H1 (cell line): ENCODE measurements around the gene RSU1. TPM values are rescaled to one million over a fixed set of nuclear protein-coding genes. Genes with fewer than 3 reads are reported as not detected.

Source experiments
- CTCF ChIA-PET: fragments of 300-600 bp; sonication (Branson Sonifier 250); formaldehyde crosslinking; loops from one replicate; lab custom pipeline; 2021; ENCODE audit not compliant: partially characterized antibody; lab: Charles Lee
- POLR2A ChIA-PET: fragments of 300-600 bp; sonication (Branson Sonifier 250); formaldehyde crosslinking; loops from one replicate; lab custom pipeline; 2021; ENCODE audit warnings: inconsistent platforms; ENCODE audit not compliant: partially characterized antibody; lab: Charles Lee
- DNase-seq, 2 experiments: peaks; one replicate each; pipeline versions ENCODE4 v3.0.0 to v3.0.0-alpha.2; 2010 to 2022; ENCODE audit warnings: low spot score in 2 of 2, low read depth in 1 of 2, mixed read lengths in 1 of 2
- FAIRE-seq: peaks from 2 replicates; lab custom pipeline; 2011; peaks lifted over from hg19 to GRCh38; lab: Jason Lieb, UNC
- H2AFZ ChIP-seq: 2 replicates; pipeline ENCODE4 v1.8.1; 2012; ENCODE audit warnings: low read length, inconsistent platforms
- H2AK5ac ChIP-seq: 2 replicates; pipeline ENCODE4 v1.6.1; 2013; ENCODE audit warnings: low read depth, low read length
- H2BK120ac ChIP-seq: replicated peaks from 2 replicates; pipeline ENCODE3; 2013; ENCODE audit warnings: low read depth, low read length, inconsistent platforms
- H2BK12ac ChIP-seq: 2 replicates; pipeline ENCODE4 v1.6.1; 2013; ENCODE audit warnings: low read depth, low read length
- H2BK15ac ChIP-seq: 2 replicates; pipeline ENCODE4 v1.6.1; 2013; ENCODE audit warnings: low read length
- H2BK20ac ChIP-seq: 2 replicates; pipeline ENCODE4 v1.6.1; 2013; ENCODE audit warnings: low read length
- H2BK5ac ChIP-seq: 2 replicates; pipeline ENCODE4 v1.6.1; 2013; ENCODE audit warnings: low read depth, low read length
- H3K14ac ChIP-seq: 2 replicates; pipeline ENCODE4 v1.6.1; 2013; ENCODE audit warnings: inconsistent platforms; ENCODE audit not compliant: insufficient read length
- H3K18ac ChIP-seq: 2 replicates; pipeline ENCODE4 v1.6.1; 2013; ENCODE audit warnings: low read length; ENCODE audit errors: extremely low read depth
- H3K23ac ChIP-seq: 2 replicates; pipeline ENCODE4 v1.6.1; 2013; ENCODE audit warnings: inconsistent platforms; ENCODE audit not compliant: insufficient read length
- H3K23me2 ChIP-seq: 2 replicates; pipeline ENCODE4 v1.6.1; 2013; ENCODE audit warnings: low read depth, low read length
- H3K27ac ChIP-seq: 2 replicates; pipeline ENCODE4 v1.6.1; 2011; ENCODE audit warnings: low read depth, low read length, inconsistent platforms
- H3K27me3 ChIP-seq, 4 experiments: replicated peaks in 1 of 4; 1 replicate in 1 of 4; 2 replicates in 3 of 4; pipeline versions ENCODE4 v1.6.1 to v1.8.1; 2011 to 2013; ENCODE audit warnings: low read length in 3 of 4, mild to moderate bottlenecking in 3 of 4, inconsistent platforms in 2 of 4, mixed read lengths in 2 of 4, moderate library complexity in 1 of 4; ENCODE audit not compliant: control insufficient read depth in 3 of 4, insufficient read depth in 3 of 4; ENCODE audit errors: extremely low read depth in 1 of 4
- H3K36me3 ChIP-seq, 4 experiments: 2 replicates each; pipeline versions ENCODE4 v1.6.1 to v1.8.1; 2011 to 2013; ENCODE audit warnings: mild to moderate bottlenecking in 4 of 4, low read length in 3 of 4, moderate library complexity in 2 of 4, control low read depth in 1 of 4, inconsistent platforms in 1 of 4; ENCODE audit not compliant: insufficient read depth in 4 of 4, control insufficient read depth in 2 of 4
- H3K4ac ChIP-seq: replicated peaks from 2 replicates; pipeline ENCODE3; 2013; ENCODE audit warnings: low read length, low read depth, mixed read lengths, inconsistent platforms; ENCODE audit not compliant: insufficient read length
- H3K4me1 ChIP-seq, 4 experiments: replicated peaks in 1 of 4; 1 replicate in 1 of 4; 2 replicates in 3 of 4; pipeline versions ENCODE4 v1.6.1 to v1.8.1; 2011 to 2013; ENCODE audit warnings: low read length in 3 of 4, inconsistent platforms in 2 of 4, mixed read lengths in 1 of 4; ENCODE audit not compliant: insufficient read depth in 4 of 4, control insufficient read depth in 3 of 4
- H3K4me2 ChIP-seq, 2 experiments: 2 replicates each; pipeline versions ENCODE4 v1.6.1 to v1.8.1; 2011 to 2013; ENCODE audit warnings: low read depth in 2 of 2, low read length in 2 of 2, control low read depth in 1 of 2, inconsistent platforms in 1 of 2, mild to moderate bottlenecking in 1 of 2; ENCODE audit not compliant: insufficient read depth in 1 of 2
- H3K4me3 ChIP-seq, 4 experiments: fragments of 200-600, 300-600 bp in 1 of 4; sonication (generic), shearing (Covaris generic), sonication (Bioruptor Twin) in 1 of 4; 2 replicates each; pipeline versions ENCODE4 v1.5.1 to v1.8.1; 2011 to 2016; ENCODE audit warnings: low read length in 4 of 4, low read depth in 3 of 4, control low read depth in 2 of 4, inconsistent platforms in 2 of 4, mild to moderate bottlenecking in 2 of 4, mixed read lengths in 1 of 4, moderate library complexity in 1 of 4; ENCODE audit not compliant: insufficient read depth in 2 of 4; ENCODE audit errors: extremely low read depth in 1 of 4
- H3K56ac ChIP-seq: replicated peaks from 2 replicates; pipeline ENCODE3; 2013; ENCODE audit warnings: low read depth, mild to moderate bottlenecking, mixed read lengths, low read length, inconsistent platforms; ENCODE audit not compliant: insufficient read length
- H3K79me1 ChIP-seq: 2 replicates; pipeline ENCODE4 v1.6.1; 2013; ENCODE audit warnings: low read depth, low read length, control low read depth
- H3K79me2 ChIP-seq, 2 experiments: 2 replicates each; pipeline versions ENCODE4 v1.6.1 to v1.8.1; 2012 to 2013; ENCODE audit warnings: low read length in 2 of 2, mild to moderate bottlenecking in 2 of 2, inconsistent platforms in 1 of 2; ENCODE audit not compliant: insufficient read depth in 2 of 2, control insufficient read depth in 1 of 2
- H3K9ac ChIP-seq, 4 experiments: replicated peaks in 1 of 4; 1 replicate in 1 of 4; 2 replicates in 3 of 4; pipeline versions ENCODE4 v1.6.1 to v1.8.1; 2011 to 2013; ENCODE audit warnings: low read depth in 3 of 4, low read length in 3 of 4, control low read depth in 2 of 4, mild to moderate bottlenecking in 2 of 4, moderate library complexity in 2 of 4, inconsistent platforms in 1 of 4; ENCODE audit errors: extremely low read depth in 1 of 4
- H3K9me3 ChIP-seq, 2 experiments: 2 replicates each; pipeline versions ENCODE4 v1.6.1 to v1.8.1; 2012 to 2013; ENCODE audit warnings: mild to moderate bottlenecking in 2 of 2, moderate library complexity in 2 of 2, control low read depth in 1 of 2, inconsistent platforms in 1 of 2, low read depth in 1 of 2, low read length in 1 of 2, mixed read lengths in 1 of 2; ENCODE audit not compliant: insufficient read depth in 2 of 2
- H4K20me1 ChIP-seq, 2 experiments: replicated peaks in 1 of 2; 2 replicates each; pipeline versions ENCODE3 to v1.8.1; 2011 to 2013; ENCODE audit warnings: inconsistent platforms in 2 of 2, low read length in 2 of 2, mild to moderate bottlenecking in 1 of 2; ENCODE audit not compliant: insufficient read depth in 2 of 2, control insufficient read depth in 1 of 2
- H4K5ac ChIP-seq: 2 replicates; pipeline ENCODE4 v1.6.1; 2013; ENCODE audit warnings: low read length, low read depth, mixed read lengths, inconsistent platforms; ENCODE audit not compliant: insufficient read length
- H4K8ac ChIP-seq: 2 replicates; pipeline ENCODE4 v1.8.0; 2013; ENCODE audit warnings: mild to moderate bottlenecking, moderate library complexity, low read length, inconsistent platforms; ENCODE audit not compliant: insufficient read depth; ENCODE audit errors: extremely low read depth
- H4K91ac ChIP-seq: replicated peaks from 2 replicates; pipeline ENCODE3; 2013; ENCODE audit warnings: low read length, mixed read lengths, inconsistent platforms; ENCODE audit not compliant: insufficient read length
- CBX8 ChIP-seq: fragments of 300-800, 300-1000 bp; sonication (generic); IDR thresholded peaks from 2 replicates; pipeline ENCODE4 v1.7.1; 2016; ENCODE audit warnings: low read depth, low read length, borderline replicate concordance
- CHD1 ChIP-seq: IDR thresholded peaks from 2 replicates; pipeline ENCODE4 v1.6.1; 2012; ENCODE audit warnings: low read depth, low read length, improper control_type of control experiment
- TAF1 ChIP-seq: IDR thresholded peaks from 2 replicates; pipeline ENCODE4 v1.6.1; 2011; ENCODE audit warnings: mild to moderate bottlenecking, low read depth, low read length
- WGBS, 2 experiments: shearing (Covaris generic) in 1 of 2; methylation state at CpG; one replicate each; pipeline versions ENCODE4 v1.1.6 to v1.1.7; 2013 to 2015; ENCODE audit warnings: low lambda C conversion rate in 2 of 2, mixed read lengths in 2 of 2, inconsistent platforms in 1 of 2, low coverage in 1 of 2, missing lambda C conversion rate in 1 of 2; ENCODE audit not compliant: insufficient replicate concordance in 2 of 2, insufficient coverage in 1 of 2, insufficient read length in 1 of 2; ENCODE audit errors: extremely low coverage in 1 of 2, missing lambda C conversion rate in 1 of 2; 5-methylcytosine and 5-hydroxymethylcytosine counted together
- polyA plus RNA-seq, 7 experiments: library from polyadenylated mRNA; depleted of rRNA in 3 of 7; stranded (reverse) in 5 of 7; unstranded in 2 of 7; fragments of >200 nt in 5 of 7; fragments of 200-250 nt in 2 of 7; gene quantifications; 1 replicate in 5 of 7; 2 replicates in 1 of 7; 4 replicates in 1 of 7; pipeline versions ENCODE4 v1.2.1 to v1.2.3, GENCODE V29; 2011 to 2013; ENCODE audit warnings: missing spikeins in 2 of 7, mixed read lengths in 2 of 7
- total RNA-seq: library from RNA; stranded (reverse); fragmentation: NEBNext Ultra II Directional; extraction: Animal tissue kit (Norgen Biotek cat#: 25700); gene quantifications from 2 replicates; pipeline ENCODE4 v1.2.1, GENCODE V29; 2021

RSU1 gene
- total and polyA plus RNA-seq, 2 of the 8 experiments (the other 6 are each of a cell fraction or from before 2014, with no cell fraction given) = 50.0 to 68.2 TPM

- POLR2A ChIA-PET = no interaction called here
- Histone ChIP-seq H2AK5ac (no peak overlapping the region), H3K4ac (no peak overlapping the region), H3K4me2 (no peak overlapping the region), H3K79me1 (no peaks in the 10 kb centered on the region), H3K9me3 (no peaks in the 10 kb centered on the region), H3K14ac (no peak overlapping the region), H4K8ac (no peak overlapping the region), H3K79me2 (no peaks in the 10 kb centered on the region), H3K36me3 (no peaks in the 10 kb centered on the region), H3K4me3 (no peak overlapping the region), H4K20me1 (no peaks in the 10 kb centered on the region), H3K23ac (no peak overlapping the region), H4K91ac (no peak overlapping the region), H3K18ac (no peak overlapping the region), H2BK5ac (no peak overlapping the region), H4K5ac (no peak overlapping the region), H3K9ac (no peak overlapping the region), H3K56ac (no peak overlapping the region), H2BK15ac (no peak overlapping the region), H2AFZ (no peak overlapping the region), H2BK12ac (no peak overlapping the region), H2BK120ac (no peak overlapping the region), H3K23me2 (no peaks in the 10 kb centered on the region), H2BK20ac (no peak overlapping the region), H3K4me1 (no peaks in the 10 kb centered on the region), H3K27me3 (no peaks in the 10 kb centered on the region), H3K27ac (no peak overlapping the region)
- DNase-seq = no peak
- CTCF ChIA-PET = interaction anchor here (0.6 to 1.0 kb wide), 2 partner anchors 15 to 47 kb away, joined by 3 read pairs; no protein-coding TSS in a partner anchor
- FAIRE-seq = no peak
- WGBS, 2 experiments = 95% methylated on average over 7 of the region's 7 CpGs; no CpG with 5 or more reads in 1 of the 2 experiments
- TF ChIP-seq CBX8 (no peak), TAF1 (no peak), CHD1 (no peak)
Measured at GRCh38 chr10:16663444-16663843, 153.8 kb downstream of the RSU1 start.
